Ascending aorta (tissue), 2 donors: ENCODE results near the gene TBX21. TPM values are rescaled to one million over a fixed set of nuclear protein-coding genes. Genes with fewer than 3 reads are reported as not detected.
"Not testable (repeated sequence)": the region's sequence is repeated elsewhere in the genome, so short reads cannot be mapped to it uniquely, and the experiment has no call there.

Experiments used
- DNase-seq, 2 donors: peaks; one replicate each; pipeline ENCODE4 v3.0.0-alpha.2; 2019; ENCODE audit warnings: low spot score in 2 of 2
- H3K27ac ChIP-seq, 2 donors: fragments of 200-600 bp; sonication (generic); one replicate each; pipeline ENCODE4 v1.5.1; 2016 to 2017; ENCODE audit warnings: mild to moderate bottlenecking in 1 of 2
- H3K27me3 ChIP-seq: fragments of 200-600 bp; sonication (generic); one replicate; pipeline ENCODE4 v1.5.1; 2017
- H3K36me3 ChIP-seq, 2 donors: fragments of 200-600 bp; sonication (generic); one replicate each; pipeline ENCODE4 v1.5.1; 2016
- H3K4me1 ChIP-seq, 2 donors: fragments of 200-600 bp; sonication (generic); one replicate each; pipeline ENCODE4 v1.5.1; 2016 to 2017; ENCODE audit warnings: mild to moderate bottlenecking in 1 of 2
- H3K4me3 ChIP-seq, 2 donors: fragments of 200-600 bp; sonication (generic); one replicate each; pipeline ENCODE4 v1.5.1; 2016 to 2017; ENCODE audit warnings: mild to moderate bottlenecking in 1 of 2
- H3K9me3 ChIP-seq, 2 donors: fragments of 200-600 bp; sonication (generic); one replicate each; pipeline ENCODE4 v1.5.1; 2016
- CTCF ChIP-seq, 3 experiments: fragments of 200-600 bp in 2 of 3; fragments of 450-650 bp in 1 of 3; sonication (generic) in 2 of 3; IDR thresholded peaks; one replicate each; pipeline ENCODE4 v1.5.1; 2016 to 2019; ENCODE audit warnings: antibody characterized with exemption in 3 of 3, mild to moderate bottlenecking in 1 of 3, moderate library complexity in 1 of 3
- intact Hi-C: fragments of 100-400 bp; cut with DNase I; formaldehyde crosslinking; loops from one replicate; pipeline ENCODE4 v1.15.1; 2023
- total RNA-seq: library from RNA; depleted of rRNA; stranded (reverse); fragments of >200 nt; gene quantifications from one replicate; pipeline ENCODE4 v1.1.0, GENCODE V29; 2016

TBX21 gene
- total RNA-seq, 1 donor from 2014 or later, result not detected

- H3K27me3 ChIP-seq, result peaks cover 6% of the 10 kb centered on the region
- no peak overlapping the region for H3K27ac ChIP-seq
- no peak for TF ChIP-seq CTCF (IDR thresholded peaks at IDR 0.05)
- no peaks in the 10 kb centered on the region for H3K4me1 ChIP-seq
- H3K36me3 ChIP-seq, result no peaks in the 10 kb centered on the region
- intact Hi-C loops, result no loop called here
- H3K4me3 ChIP-seq, result no peak overlapping the region
- H3K9me3 ChIP-seq, result no peaks in the 10 kb centered on the region
- DNase-seq, result no peak
Measured at GRCh38 chr17:47739150-47739549, 6.1 kb downstream of the TBX21 start.

DNA sequence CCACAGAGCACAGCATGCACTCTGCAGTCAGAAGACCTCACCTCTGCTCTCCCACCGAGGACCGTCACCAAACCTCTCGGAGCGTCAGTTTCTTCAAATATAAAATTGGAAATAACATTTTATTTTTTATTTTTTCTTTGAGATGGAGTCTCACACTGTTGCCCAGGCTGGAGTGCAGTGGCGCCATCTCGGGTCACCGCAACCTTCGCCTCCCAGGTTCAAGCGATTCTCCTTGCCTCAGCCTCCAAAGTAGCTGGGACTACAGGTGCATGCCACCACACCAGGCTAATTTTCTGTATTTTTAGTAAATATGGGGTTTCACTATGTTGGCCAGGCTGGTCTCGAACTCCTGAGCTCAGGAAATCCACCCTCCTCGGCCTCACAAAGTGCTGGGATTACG lies 6.9 kb downstream of the TBX21 start:
- H3K36me3 ChIP-seq, H3K27me3 ChIP-seq, H3K4me1 ChIP-seq, H3K27ac ChIP-seq, H3K9me3 ChIP-seq, intact Hi-C loops, H3K4me3 ChIP-seq: not testable (repeated sequence)
- peak in 1 of 2 donors; percentile 27 for DNase-seq

- TF ChIP-seq CTCF (IDR thresholded peaks at IDR 0.05), result no peak
- Histone ChIP-seq H3K4me1 (no peaks in the 10 kb centered on the region), H3K27ac (no peak overlapping the region), H3K4me3 (no peak overlapping the region), H3K9me3 (no peaks in the 10 kb centered on the region), H3K27me3 (peaks cover 6% of the 10 kb centered on the region), H3K36me3 (no peaks in the 10 kb centered on the region)
- DNase-seq, result peak in 1 of 2 donors; percentile 13
- intact Hi-C loops, result no loop called here
Measured at GRCh38 chr17:47741109-47741792, 8.2 kb downstream of the TBX21 start.

GRCh38 chr17:47741793-47742145 lies 8.7 kb downstream of the TBX21 start:
- TF ChIP-seq CTCF (IDR thresholded peaks at IDR 0.05), result no peak
- Histone ChIP-seq H3K4me1 (no peaks in the 10 kb centered on the region), H3K27ac (no peak overlapping the region), H3K9me3 (no peaks in the 10 kb centered on the region), H3K36me3 (no peaks in the 10 kb centered on the region), H3K27me3 (peaks cover 6% of the 10 kb centered on the region), H3K4me3 (no peak overlapping the region)
- peak in 1 of 2 donors; percentile 16 for DNase-seq
- intact Hi-C loops, result no loop called here

DNA sequence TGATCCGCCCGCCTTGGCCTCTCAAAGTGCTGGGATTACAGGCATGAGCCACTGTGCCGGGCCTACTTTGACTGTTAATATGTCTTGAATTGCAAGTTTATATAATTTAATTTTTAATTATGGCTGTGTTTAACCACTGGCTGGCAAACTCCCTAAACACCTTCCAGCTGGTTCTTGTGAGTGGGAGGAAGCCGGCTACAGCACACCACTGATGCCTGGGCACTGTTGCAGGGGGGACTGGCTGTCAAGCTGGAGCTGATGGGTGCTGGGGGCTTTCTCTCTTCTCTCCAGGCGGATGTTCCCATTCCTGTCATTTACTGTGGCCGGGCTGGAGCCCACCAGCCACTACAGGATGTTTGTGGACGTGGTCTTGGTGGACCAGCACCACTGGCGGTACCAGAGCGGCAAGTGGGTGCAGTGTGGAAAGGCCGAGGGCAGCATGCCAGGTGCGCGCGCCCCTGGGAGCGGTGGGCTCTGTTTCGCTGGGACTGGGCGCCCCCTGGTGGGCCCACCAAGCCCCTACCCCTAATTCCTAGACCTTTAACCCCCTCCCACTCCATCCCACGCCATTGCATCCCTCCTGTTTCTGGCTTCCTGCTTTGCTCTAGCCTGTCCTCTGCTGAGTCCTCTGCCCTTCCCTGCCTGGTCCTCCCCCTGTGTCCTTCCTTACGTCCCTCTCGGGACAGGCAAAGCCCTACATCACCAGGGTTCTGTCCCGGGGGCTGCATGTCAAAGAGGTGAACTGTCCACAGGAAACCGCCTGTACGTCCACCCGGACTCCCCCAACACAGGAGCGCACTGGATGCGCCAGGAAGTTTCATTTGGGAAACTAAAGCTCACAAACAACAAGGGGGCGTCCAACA lies 9.5 kb downstream of the TBX21 start:
- TF ChIP-seq CTCF (IDR thresholded peaks at IDR 0.05), result no peak
- intact Hi-C loops, result no loop called here
- no peaks in the 10 kb centered on the region for H3K4me1 ChIP-seq
- DNase-seq, result peak in 1 of 2 donors; percentile 45
- H3K9me3 ChIP-seq, result no peaks in the 10 kb centered on the region
- H3K27ac ChIP-seq, result no peak overlapping the region
- no peaks in the 10 kb centered on the region for H3K36me3 ChIP-seq
- H3K27me3 ChIP-seq, result peaks cover 6% of the 10 kb centered on the region
- H3K4me3 ChIP-seq, result no peak overlapping the region
